Esophagus squamous epithelium (tissue), 4 donors: Measurements from ENCODE around the gene PARVA.

Source experiments
- CTCF ChIP-seq, 6 experiments: fragments of 450-650 bp in 4 of 6; fragments of 200-600 bp in 2 of 6; sonication (generic) in 2 of 6; IDR thresholded peaks; one replicate each; pipeline ENCODE4 v1.5.1; 2016 to 2019; ENCODE audit warnings: antibody characterized with exemption in 6 of 6, mild to moderate bottlenecking in 4 of 6, moderate library complexity in 4 of 6
- POLR2A ChIP-seq, 4 donors: fragments of 450-650 bp; IDR thresholded peaks; one replicate each; pipeline ENCODE4 v1.6.1; 2017; ENCODE audit warnings: antibody characterized with exemption in 4 of 4, mild to moderate bottlenecking in 4 of 4, moderate library complexity in 3 of 4

DNA sequence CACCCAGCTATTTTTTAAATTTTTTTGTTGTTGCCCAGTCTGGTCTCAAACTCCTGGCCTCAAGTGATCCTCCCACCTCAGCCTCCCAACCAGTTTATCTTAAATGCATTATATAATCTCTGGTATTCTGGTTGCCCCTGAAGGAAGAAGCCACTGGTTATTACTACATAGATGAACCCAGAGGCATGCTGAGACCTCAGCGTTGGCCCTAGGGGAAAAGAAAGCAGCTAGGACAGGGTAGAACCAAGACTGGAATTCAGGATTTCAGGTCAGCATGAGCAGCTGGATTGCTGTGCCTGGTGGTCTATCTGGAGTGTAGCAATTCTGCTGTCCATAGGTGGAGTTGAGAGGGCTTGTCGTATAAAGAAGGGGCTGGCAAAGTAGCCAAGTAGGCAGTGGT lies 67.2 kb downstream of the PARVA start:
- TF ChIP-seq CTCF (IDR thresholded peaks at IDR 0.05) = no peak
- TF ChIP-seq POLR2A (IDR thresholded peaks at IDR 0.05) = no peak
